ENCODE results near the gene STARD9.

Gene STARD9

DNA sequence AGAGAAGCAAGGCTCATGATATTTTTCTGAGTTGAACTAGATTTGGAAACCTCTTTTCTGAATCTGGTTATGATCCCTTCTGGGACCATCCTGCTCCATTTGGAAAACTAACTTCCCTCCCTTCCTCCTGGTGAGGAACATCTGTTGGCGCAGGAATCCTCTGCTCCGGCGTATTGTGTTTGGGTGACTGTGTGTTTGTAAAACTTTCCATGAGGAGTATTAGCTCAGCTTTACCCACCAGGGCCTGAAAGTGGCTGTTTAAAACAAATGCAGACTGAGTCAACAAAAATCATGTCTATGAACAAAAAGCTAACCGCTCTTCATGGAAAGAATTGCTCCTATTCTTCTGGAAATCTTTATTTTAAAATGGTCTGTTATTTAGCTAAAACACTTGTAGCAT, 17.7 kb downstream of the STARD9 start:
- TF ChIP-seq TAF1 (IDR thresholded peaks at IDR 0.05; ENCODE audit: borderline replicate concordance, insufficient read depth, low read length), result no peak

DNA sequence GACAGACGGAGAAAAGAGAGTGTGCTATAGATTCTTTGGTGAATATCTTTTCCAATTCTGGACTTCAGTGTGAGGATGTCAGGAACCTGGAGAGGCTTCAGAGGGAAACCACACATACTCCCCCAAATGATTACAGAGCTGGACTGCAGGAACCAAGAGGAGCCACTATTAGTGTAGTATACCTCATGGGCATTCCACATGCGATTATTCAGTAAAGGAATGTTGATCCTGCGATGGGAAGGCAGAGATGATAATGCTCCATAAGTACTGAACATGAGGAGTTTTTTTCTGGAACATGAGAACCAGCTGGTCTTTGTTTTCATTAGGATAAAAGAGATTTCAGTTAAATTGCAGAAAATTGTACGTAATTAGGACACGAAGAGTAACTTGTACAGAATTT, 18.7 kb downstream of the STARD9 start:
- TF ChIP-seq TAF1 (IDR thresholded peaks at IDR 0.05; ENCODE audit: borderline replicate concordance, insufficient read depth, low read length) (no peak), SIN3A (IDR thresholded peaks at IDR 0.05; ENCODE audit: borderline replicate concordance, insufficient read depth, low read length) (no peak), FOXP2 (optimal IDR thresholded peaks at IDR 0.05; ENCODE audit: borderline replicate concordance, extremely low read depth, extremely low read length, insufficient read depth) (no peak), POLR2AphosphoS5 (IDR thresholded peaks at IDR 0.05; ENCODE audit: low read depth, low read length) (no peak)
- TF ChIP-seq, protein P1, sequence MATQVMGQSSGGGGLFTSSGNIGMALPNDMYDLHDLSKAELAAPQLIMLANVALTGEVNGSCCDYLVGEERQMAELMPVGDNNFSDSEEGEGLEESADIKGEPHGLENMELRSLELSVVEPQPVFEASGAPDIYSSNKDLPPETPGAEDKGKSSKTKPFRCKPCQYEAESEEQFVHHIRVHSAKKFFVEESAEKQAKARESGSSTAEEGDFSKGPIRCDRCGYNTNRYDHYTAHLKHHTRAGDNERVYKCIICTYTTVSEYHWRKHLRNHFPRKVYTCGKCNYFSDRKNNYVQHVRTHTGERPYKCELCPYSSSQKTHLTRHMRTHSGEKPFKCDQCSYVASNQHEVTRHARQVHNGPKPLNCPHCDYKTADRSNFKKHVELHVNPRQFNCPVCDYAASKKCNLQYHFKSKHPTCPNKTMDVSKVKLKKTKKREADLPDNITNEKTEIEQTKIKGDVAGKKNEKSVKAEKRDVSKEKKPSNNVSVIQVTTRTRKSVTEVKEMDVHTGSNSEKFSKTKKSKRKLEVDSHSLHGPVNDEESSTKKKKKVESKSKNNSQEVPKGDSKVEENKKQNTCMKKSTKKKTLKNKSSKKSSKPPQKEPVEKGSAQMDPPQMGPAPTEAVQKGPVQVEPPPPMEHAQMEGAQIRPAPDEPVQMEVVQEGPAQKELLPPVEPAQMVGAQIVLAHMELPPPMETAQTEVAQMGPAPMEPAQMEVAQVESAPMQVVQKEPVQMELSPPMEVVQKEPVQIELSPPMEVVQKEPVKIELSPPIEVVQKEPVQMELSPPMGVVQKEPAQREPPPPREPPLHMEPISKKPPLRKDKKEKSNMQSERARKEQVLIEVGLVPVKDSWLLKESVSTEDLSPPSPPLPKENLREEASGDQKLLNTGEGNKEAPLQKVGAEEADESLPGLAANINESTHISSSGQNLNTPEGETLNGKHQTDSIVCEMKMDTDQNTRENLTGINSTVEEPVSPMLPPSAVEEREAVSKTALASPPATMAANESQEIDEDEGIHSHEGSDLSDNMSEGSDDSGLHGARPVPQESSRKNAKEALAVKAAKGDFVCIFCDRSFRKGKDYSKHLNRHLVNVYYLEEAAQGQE (IDR thresholded peaks at IDR 0.05; ENCODE audit: insufficient read depth in 1 of 2, low read depth in 2 of 2, low read length in 2 of 2), result no peak

DNA sequence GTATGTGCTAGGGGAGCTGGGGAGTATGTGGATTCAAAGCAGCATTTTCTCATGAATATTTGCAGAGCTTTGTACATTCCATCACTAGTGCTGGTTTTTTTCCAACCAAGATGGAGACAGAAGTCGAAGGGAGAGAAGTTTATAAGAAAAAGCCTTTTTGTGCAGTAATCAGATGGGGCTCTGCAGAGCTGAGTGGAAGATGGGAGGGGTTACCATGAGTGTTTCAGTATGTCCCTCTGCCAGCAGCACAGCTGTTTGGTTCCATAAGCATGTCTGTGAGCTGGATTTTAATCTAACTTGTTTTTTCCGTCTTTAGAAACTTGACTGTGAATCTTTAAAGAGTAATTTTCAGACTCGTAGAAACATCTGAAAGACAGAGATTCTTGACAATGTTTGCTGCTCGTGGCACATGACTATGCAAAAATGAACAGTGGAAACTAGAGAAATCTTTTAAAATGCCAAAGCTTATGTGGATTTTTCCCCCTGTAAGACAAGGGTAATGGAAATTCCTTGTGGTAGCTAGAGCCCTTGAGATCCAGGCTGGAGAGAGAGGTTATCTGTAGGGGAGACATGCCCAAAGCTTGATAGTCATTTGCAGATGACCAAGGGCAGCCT, 20.3 kb downstream of the STARD9 start:
- TF ChIP-seq SIN3A (IDR thresholded peaks at IDR 0.05; ENCODE audit: borderline replicate concordance, insufficient read depth, low read length) (no peak), FOXP2 (optimal IDR thresholded peaks at IDR 0.05; ENCODE audit: borderline replicate concordance, extremely low read depth, extremely low read length, insufficient read depth) (no peak), TAF1 (IDR thresholded peaks at IDR 0.05; ENCODE audit: borderline replicate concordance, insufficient read depth, low read length) (no peak), POLR2AphosphoS5 (IDR thresholded peaks at IDR 0.05; ENCODE audit: low read depth, low read length) (no peak)
- TF ChIP-seq, protein P1 (IDR thresholded peaks at IDR 0.05; ENCODE audit: insufficient read depth in 1 of 2, low read depth in 2 of 2, low read length in 2 of 2), result no peak

DNA sequence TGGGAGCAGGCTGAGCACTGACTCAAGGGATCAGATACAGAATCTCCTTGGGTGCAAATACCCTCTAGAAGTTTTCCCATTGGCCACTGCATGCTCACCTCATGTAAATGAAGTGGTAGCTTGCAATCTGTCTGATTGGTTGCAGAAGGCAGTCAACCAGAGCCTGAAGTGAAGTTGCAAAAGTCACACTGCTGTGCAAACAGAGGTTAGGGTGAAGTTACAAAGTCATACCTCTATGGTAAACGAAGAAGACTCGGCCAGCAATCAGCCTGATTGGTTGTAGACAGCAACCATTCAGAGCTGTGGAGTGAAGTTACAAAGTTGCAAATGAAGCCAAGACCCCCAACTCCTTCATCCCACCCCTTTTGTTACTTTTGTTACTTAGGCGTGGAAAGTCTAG, 27.1 kb downstream of the STARD9 start:
- TF ChIP-seq TAF1 (IDR thresholded peaks at IDR 0.05; ENCODE audit: borderline replicate concordance, insufficient read depth, low read length), result no peak
- TF ChIP-seq SIN3A (IDR thresholded peaks at IDR 0.05; ENCODE audit: borderline replicate concordance, insufficient read depth, low read length), result no peak

DNA sequence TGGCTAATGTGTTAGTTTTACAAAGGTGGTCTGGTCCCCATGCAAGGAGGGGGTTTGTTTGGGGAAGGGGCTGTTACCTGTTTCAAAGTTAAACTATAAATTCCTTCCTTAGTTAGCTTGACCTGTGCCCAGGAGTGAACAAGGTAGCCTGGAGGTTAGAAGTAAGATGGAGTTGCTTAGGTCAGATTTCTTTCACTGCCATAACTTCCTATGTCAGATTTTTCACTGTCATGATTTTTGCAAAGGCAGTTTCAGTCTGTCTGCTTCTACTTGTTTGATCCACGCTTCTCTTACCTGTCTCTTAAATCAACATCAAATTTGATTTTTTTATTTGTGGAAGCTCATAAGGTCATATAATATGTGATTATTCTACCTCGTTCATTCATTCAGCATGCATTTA, 28.6 kb downstream of the STARD9 start:
- TF ChIP-seq, protein P1 (IDR thresholded peaks at IDR 0.05; ENCODE audit: insufficient read depth in 1 of 2, low read depth in 2 of 2, low read length in 2 of 2), result no peak
- TF ChIP-seq SIN3A (IDR thresholded peaks at IDR 0.05; ENCODE audit: borderline replicate concordance, insufficient read depth, low read length) (no peak), POLR2AphosphoS5 (IDR thresholded peaks at IDR 0.05; ENCODE audit: low read depth, low read length) (no peak), TAF1 (IDR thresholded peaks at IDR 0.05; ENCODE audit: borderline replicate concordance, insufficient read depth, low read length) (no peak), FOXP2 (optimal IDR thresholded peaks at IDR 0.05; ENCODE audit: borderline replicate concordance, extremely low read depth, extremely low read length, insufficient read depth) (no peak)

DNA sequence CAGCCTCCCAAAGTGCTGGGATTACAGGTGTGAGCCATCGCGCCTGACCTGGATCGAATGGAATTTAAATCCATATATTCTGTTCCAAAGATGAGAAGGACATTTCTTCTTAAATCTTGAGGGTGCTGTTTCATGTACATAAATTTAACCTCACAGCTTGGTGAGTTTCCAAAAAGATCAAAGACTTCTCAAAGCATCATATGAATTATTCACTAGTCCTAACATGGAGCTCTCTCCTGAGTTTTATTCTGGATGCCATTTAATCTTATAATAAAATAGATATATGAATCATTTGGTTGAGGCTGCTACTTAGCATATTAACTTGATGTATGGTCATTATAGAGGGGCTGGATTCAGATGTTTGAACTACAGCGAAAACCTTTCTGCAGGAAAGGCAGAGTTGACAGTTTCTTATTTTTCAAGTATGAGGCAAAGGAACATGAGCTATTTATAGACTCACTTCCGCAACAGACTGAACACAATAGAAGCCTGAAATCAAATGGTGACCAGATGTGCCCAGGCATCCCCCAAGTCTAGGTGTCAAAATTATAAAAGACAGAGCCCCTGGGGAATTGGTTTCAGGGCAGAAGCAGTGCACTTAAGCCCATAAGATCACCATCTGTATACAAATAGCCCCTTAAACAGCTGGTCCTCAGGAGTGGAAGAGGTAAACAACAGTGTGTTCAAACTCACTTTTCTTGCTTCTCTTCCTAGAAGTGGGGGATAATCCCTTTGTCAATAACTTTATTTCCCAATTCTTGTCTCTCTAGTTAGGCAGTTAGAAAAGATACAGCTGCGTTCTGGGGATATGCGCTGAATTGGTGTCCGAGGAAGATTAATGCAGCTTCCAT, 29.7 kb downstream of the STARD9 start:
- TF ChIP-seq FOXP2 (optimal IDR thresholded peaks at IDR 0.05; ENCODE audit: borderline replicate concordance, extremely low read depth, extremely low read length, insufficient read depth) (no peak), SIN3A (IDR thresholded peaks at IDR 0.05; ENCODE audit: borderline replicate concordance, insufficient read depth, low read length) (no peak), POLR2AphosphoS5 (IDR thresholded peaks at IDR 0.05; ENCODE audit: low read depth, low read length) (no peak), TAF1 (IDR thresholded peaks at IDR 0.05; ENCODE audit: borderline replicate concordance, insufficient read depth, low read length) (no peak)
- TF ChIP-seq, protein P1 (IDR thresholded peaks at IDR 0.05; ENCODE audit: insufficient read depth in 1 of 2, low read depth in 2 of 2, low read length in 2 of 2), result no peak
